ENCODE measurements around the gene CDR2. TPM values are rescaled to one million over a fixed set of nuclear protein-coding genes. Genes with fewer than 3 reads are reported as not detected.
"Not testable (repeated sequence)": the region's sequence is repeated elsewhere in the genome, so short reads cannot be mapped to it uniquely, and the experiment has no call there.

Gene CDR2
- total RNA-seq (24.0 TPM), polyA plus RNA-seq (27.3 TPM)
- long read RNA-seq, donor 1 = 0 reads
- long read RNA-seq, donor 2 = 0 reads
- long read RNA-seq, donor 3, transcript CDR2-201 (5 exons, 2,702 nt) = major isoform, 5 of 6 reads
- long read RNA-seq, donor 3, partial matches to known transcripts = 0 of 6 reads
- long read RNA-seq, donor 3, other reads (novel, unspliced or antisense) = 0 of 6 reads
- long read RNA-seq, donor 4, partial matches to known transcripts = 0 of 3 reads
- long read RNA-seq, donor 4, other reads (novel, unspliced or antisense) = 0 of 3 reads
- long read RNA-seq, donor 5, transcript CDR2-201 (5 exons, 2,702 nt) = major isoform, 8 of 9 reads
- long read RNA-seq, donor 5, partial matches to known transcripts = 0 of 9 reads
- long read RNA-seq, donor 5, other reads (novel, unspliced or antisense) = 0 of 9 reads
- long read RNA-seq, donor 6, transcript CDR2-201 (5 exons, 2,702 nt) = major isoform, 9 of 10 reads
- long read RNA-seq, donor 6, partial matches to known transcripts = 0 of 10 reads
- long read RNA-seq, donor 6, other reads (novel, unspliced or antisense) = 0 of 10 reads
- long read RNA-seq, donor 7, transcript CDR2-201 (5 exons, 2,702 nt) = major isoform, 11 of 14 reads
- long read RNA-seq, donor 7, partial matches to known transcripts = 0 of 14 reads
- long read RNA-seq, donor 7, other reads (novel, unspliced or antisense) = 0 of 14 reads
- long read RNA-seq, donor 8, transcript CDR2-201 (5 exons, 2,702 nt) = major isoform, 5 of 5 reads
- long read RNA-seq, donor 8, partial matches to known transcripts = 0 of 5 reads
- long read RNA-seq, donor 8, other reads (novel, unspliced or antisense) = 0 of 5 reads
- long read RNA-seq, donor 9, partial matches to known transcripts = 0 of 3 reads
- long read RNA-seq, donor 9, other reads (novel, unspliced or antisense) = 0 of 3 reads
- long read RNA-seq, donor 10, transcript CDR2-201 (5 exons, 2,702 nt) = major isoform, 5 of 5 reads
- long read RNA-seq, donor 10, partial matches to known transcripts = 0 of 5 reads
- long read RNA-seq, donor 10, other reads (novel, unspliced or antisense) = 0 of 5 reads

DNA sequence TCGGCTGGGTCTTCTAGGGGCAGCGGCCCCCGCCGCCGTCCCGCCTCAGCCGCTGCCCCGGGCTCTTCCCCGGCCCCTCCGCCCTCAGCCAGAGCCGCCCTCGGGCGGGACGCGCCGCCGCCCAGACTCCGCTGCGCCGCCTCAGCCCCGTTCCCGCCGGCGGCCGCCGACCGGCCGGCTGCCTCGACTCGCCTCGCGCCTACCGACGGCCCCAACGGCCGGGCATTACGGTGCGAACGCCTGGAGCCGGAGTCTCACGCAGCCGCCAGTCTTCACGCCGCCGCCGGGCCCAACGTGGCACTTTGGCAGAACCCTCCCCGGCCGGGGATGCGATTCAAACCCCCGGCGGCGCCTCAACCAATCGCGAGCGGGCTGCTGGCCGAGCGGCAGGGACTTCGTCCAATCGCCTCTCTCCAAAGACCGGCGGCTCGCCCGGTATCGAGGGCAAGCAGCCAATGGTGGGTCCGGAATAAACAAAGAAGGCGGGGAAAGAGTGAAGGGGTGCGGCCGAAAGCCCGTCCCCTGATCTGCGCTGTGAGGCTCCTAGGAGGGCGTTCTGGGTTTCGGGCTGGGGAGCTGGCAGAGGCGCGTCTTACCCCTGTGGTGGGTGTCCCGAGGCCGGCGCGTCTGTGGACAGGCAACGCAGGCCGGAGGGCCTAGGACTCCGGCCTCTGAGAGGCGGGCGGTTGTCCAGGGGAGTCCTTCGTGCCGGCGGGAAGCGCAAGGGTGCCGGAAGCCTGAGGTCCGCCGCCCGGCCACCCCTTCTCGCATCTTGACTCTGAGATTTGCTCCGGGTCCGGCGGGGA, at the start of gene CDR2:
Gene CDR2, minus strand, starts transcription at position 309 of the 806 bp plus-strand sequence. CDS start 310 bp downstream, outside the sequence.
- under 1% methylated on average over 96 of the region's 96 CpGs for WGBS
- Histone ChIP-seq H3K36me3 (ENCODE audit: control insufficient read depth in 2 of 2, insufficient read depth in 2 of 2, low read length in 1 of 2) (peaks cover 0 to 5% of the 10 kb centered on the region in 2 donors), H3K27ac (ENCODE audit: low read depth in 1 of 2, low read length in 1 of 2) (peak within 1 kb of the TSS; percentile 49 to 88), H3K27me3 (ENCODE audit: control insufficient read depth in 2 of 2, insufficient read depth in 1 of 2, low read length in 1 of 2) (no peaks in the 10 kb centered on the region), H3K9me3 (ENCODE audit: control insufficient read depth in 2 of 2, insufficient read depth in 1 of 2, low read length in 1 of 2) (no peaks in the 10 kb centered on the region), H3K4me3 (ENCODE audit: low read length in 2 of 2) (peak within 1 kb of the TSS; percentile 47 to 95), H3K4me1 (ENCODE audit: control insufficient read depth in 2 of 2, insufficient read depth in 2 of 2, low read length in 2 of 2) (peaks cover 14 to 24% of the 10 kb centered on the region in 2 donors)
- peak; percentile 90 to 99 (median 96) for DNase-seq (ENCODE audit: low read depth in 6 of 9, low spot score in 9 of 9)

DNA sequence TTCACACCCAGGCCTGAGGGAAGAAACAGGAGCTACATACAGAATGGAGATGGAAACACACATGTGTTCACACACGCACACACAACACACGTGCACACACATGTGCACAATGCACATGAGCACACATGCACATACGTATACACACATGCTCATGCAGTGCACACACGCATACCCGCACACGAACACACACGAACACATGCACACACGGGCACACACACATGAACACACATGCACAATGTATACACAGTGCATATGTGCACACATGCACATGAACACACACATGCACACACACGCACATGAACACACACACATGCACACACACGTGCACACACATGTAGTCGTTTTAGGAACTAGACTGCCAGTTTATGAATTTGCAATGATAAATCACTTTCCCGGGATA, 49.3 kb upstream of the CDR2 start:
- Histone ChIP-seq H3K27me3 (ENCODE audit: control insufficient read depth in 2 of 2, insufficient read depth in 1 of 2, low read length in 1 of 2) (no peaks in the 10 kb centered on the region), H3K27ac (ENCODE audit: low read depth in 1 of 2, low read length in 1 of 2) (no peak overlapping the region), H3K4me1 (ENCODE audit: control insufficient read depth in 2 of 2, insufficient read depth in 2 of 2, low read length in 2 of 2) (no peaks in the 10 kb centered on the region), H3K36me3 (ENCODE audit: control insufficient read depth in 2 of 2, insufficient read depth in 2 of 2, low read length in 1 of 2) (peaks cover 58 to 77% of the 10 kb centered on the region in 2 donors), H3K4me3 (ENCODE audit: low read length in 2 of 2) (no peak overlapping the region), H3K9me3 (ENCODE audit: control insufficient read depth in 2 of 2, insufficient read depth in 1 of 2, low read length in 1 of 2) (no peaks in the 10 kb centered on the region)
- WGBS = 99% methylated on average over 12 of the region's 12 CpGs
- no peak for DNase-seq (ENCODE audit: low read depth in 6 of 9, low spot score in 9 of 9)

DNA sequence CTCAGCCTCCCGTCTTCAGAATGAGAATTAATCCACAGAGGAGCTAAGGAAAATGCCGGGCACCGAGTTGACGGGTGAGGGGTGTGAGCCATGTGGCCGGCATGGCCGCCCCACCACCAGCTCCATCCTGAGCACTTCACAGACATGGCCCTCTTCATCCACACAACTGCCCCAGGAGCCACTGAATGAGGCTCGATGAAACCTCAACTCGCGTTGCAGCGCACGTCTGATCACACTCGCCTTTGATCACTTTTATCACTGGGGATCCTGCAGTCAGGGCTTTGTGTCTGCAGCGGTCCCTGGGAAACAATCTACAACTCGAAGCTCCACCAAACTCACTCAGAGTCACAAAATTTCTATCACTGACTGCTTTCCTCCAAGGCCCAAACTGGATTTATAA, 46.7 kb upstream of the CDR2 start:
- Histone ChIP-seq H3K4me3 (ENCODE audit: low read length in 2 of 2) (no peak overlapping the region), H3K27me3 (ENCODE audit: control insufficient read depth in 2 of 2, insufficient read depth in 1 of 2, low read length in 1 of 2) (no peaks in the 10 kb centered on the region), H3K9me3 (ENCODE audit: control insufficient read depth in 2 of 2, insufficient read depth in 1 of 2, low read length in 1 of 2) (no peaks in the 10 kb centered on the region), H3K27ac (ENCODE audit: low read depth in 1 of 2, low read length in 1 of 2) (no peak overlapping the region), H3K4me1 (ENCODE audit: control insufficient read depth in 2 of 2, insufficient read depth in 2 of 2, low read length in 2 of 2) (no peaks in the 10 kb centered on the region), H3K36me3 (ENCODE audit: control insufficient read depth in 2 of 2, insufficient read depth in 2 of 2, low read length in 1 of 2) (peaks cover 47 to 64% of the 10 kb centered on the region in 2 donors)
- 98% methylated on average over 14 of the region's 14 CpGs for WGBS
- DNase-seq (ENCODE audit: low read depth in 6 of 9, low spot score in 9 of 9) = no peak

DNA sequence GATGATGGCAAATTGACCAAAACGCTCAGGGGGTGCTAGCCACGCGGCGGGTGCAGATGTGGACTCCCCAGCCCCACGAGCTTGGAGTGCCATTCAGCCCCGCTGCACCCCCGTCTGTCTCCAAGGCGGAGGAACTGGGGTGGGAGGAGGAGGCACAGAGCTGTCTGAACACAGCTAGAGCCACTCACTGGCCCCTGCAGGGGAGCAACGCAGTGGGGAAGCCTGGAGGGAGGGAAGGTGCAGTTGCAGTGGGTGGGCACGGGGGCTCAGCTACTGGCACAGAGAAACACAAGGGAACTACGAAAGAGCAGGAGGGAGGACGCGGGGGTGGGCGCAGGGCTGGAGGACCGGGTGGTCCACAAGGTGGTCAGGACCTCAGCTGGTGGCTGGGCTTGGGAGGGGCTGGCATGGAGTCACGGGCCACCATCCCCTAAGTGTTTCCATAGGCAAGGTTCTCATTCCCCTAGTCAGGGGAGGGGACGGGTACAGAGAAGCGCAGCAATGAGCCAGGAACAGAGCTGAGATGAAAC, 46.3 kb upstream of the CDR2 start:
- no peak overlapping the region for H3K4me3 ChIP-seq (ENCODE audit: low read length in 2 of 2)
- no peaks in the 10 kb centered on the region for H3K4me1 ChIP-seq (ENCODE audit: control insufficient read depth in 2 of 2, insufficient read depth in 2 of 2, low read length in 2 of 2)
- no peaks in the 10 kb centered on the region for H3K27me3 ChIP-seq (ENCODE audit: control insufficient read depth in 2 of 2, insufficient read depth in 1 of 2, low read length in 1 of 2)
- no peaks in the 10 kb centered on the region for H3K9me3 ChIP-seq (ENCODE audit: control insufficient read depth in 2 of 2, insufficient read depth in 1 of 2, low read length in 1 of 2)
- peaks cover 44 to 59% of the 10 kb centered on the region in 2 donors for H3K36me3 ChIP-seq (ENCODE audit: control insufficient read depth in 2 of 2, insufficient read depth in 2 of 2, low read length in 1 of 2)
- no peak overlapping the region for H3K27ac ChIP-seq (ENCODE audit: low read depth in 1 of 2, low read length in 1 of 2)
- DNase-seq (ENCODE audit: low read depth in 6 of 9, low spot score in 9 of 9) = no peak
- WGBS = 98% methylated on average over 18 of the region's 18 CpGs

DNA sequence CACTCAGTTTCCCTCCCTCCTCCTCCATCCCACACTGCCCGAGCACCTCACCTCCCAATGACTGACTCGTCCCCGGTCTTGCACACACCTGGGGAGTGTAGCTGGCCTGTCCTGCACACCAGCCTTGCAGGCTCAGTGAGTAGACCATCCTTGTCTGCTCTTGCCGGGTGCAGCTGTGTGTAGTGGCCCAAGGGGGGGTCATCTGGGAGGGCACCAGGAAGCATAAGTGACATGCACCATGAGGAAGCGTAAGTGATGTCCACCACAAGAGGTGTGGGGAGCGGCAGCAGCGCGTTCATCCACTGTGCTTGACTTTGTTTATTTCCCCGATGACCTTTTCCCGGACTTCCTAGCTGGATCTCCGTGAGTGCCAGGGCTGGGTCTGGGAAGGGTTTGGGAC, 45.5 kb upstream of the CDR2 start:
- no peak for DNase-seq (ENCODE audit: low read depth in 6 of 9, low spot score in 9 of 9)
- no peaks in the 10 kb centered on the region for H3K27me3 ChIP-seq (ENCODE audit: control insufficient read depth in 2 of 2, insufficient read depth in 1 of 2, low read length in 1 of 2)
- peaks cover 36 to 51% of the 10 kb centered on the region in 2 donors for H3K36me3 ChIP-seq (ENCODE audit: control insufficient read depth in 2 of 2, insufficient read depth in 2 of 2, low read length in 1 of 2)
- no peak overlapping the region for H3K27ac ChIP-seq (ENCODE audit: low read depth in 1 of 2, low read length in 1 of 2)
- H3K9me3 ChIP-seq (ENCODE audit: control insufficient read depth in 2 of 2, insufficient read depth in 1 of 2, low read length in 1 of 2) = no peaks in the 10 kb centered on the region
- H3K4me3 ChIP-seq (ENCODE audit: low read length in 2 of 2) = no peak overlapping the region
- no peaks in the 10 kb centered on the region for H3K4me1 ChIP-seq (ENCODE audit: control insufficient read depth in 2 of 2, insufficient read depth in 2 of 2, low read length in 2 of 2)
- WGBS = 99% methylated on average over 11 of the region's 11 CpGs

DNA sequence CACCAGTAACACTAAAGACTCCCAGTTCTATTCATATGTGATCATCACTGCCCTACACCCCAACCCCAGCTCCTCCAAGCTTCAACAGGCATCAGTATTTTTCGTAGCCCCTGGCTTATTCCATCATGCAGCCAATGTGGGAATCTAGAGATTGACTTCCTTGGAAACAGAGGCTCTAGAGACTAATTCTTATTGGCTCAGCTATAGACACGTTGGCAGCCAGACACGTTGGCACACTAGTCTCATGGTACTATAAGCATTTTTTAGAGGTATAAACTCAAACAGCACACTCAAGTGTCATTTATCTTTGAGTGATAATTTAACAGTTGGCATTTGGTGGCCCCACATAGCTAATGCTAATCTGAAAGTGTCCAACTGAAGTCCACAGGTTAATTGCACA, 44.4 kb upstream of the CDR2 start:
- no peaks in the 10 kb centered on the region for H3K9me3 ChIP-seq (ENCODE audit: control insufficient read depth in 2 of 2, insufficient read depth in 1 of 2, low read length in 1 of 2)
- no peak overlapping the region for H3K27ac ChIP-seq (ENCODE audit: low read depth in 1 of 2, low read length in 1 of 2)
- no peak overlapping the region for H3K4me3 ChIP-seq (ENCODE audit: low read length in 2 of 2)
- H3K4me1 ChIP-seq (ENCODE audit: control insufficient read depth in 2 of 2, insufficient read depth in 2 of 2, low read length in 2 of 2) = no peaks in the 10 kb centered on the region
- no peaks in the 10 kb centered on the region for H3K27me3 ChIP-seq (ENCODE audit: control insufficient read depth in 2 of 2, insufficient read depth in 1 of 2, low read length in 1 of 2)
- 98% methylated on average over 3 of the region's 3 CpGs for WGBS
- no peak for DNase-seq (ENCODE audit: low read depth in 6 of 9, low spot score in 9 of 9)
- H3K36me3 ChIP-seq (ENCODE audit: control insufficient read depth in 2 of 2, insufficient read depth in 2 of 2, low read length in 1 of 2) = peaks cover 31 to 40% of the 10 kb centered on the region in 2 donors

DNA sequence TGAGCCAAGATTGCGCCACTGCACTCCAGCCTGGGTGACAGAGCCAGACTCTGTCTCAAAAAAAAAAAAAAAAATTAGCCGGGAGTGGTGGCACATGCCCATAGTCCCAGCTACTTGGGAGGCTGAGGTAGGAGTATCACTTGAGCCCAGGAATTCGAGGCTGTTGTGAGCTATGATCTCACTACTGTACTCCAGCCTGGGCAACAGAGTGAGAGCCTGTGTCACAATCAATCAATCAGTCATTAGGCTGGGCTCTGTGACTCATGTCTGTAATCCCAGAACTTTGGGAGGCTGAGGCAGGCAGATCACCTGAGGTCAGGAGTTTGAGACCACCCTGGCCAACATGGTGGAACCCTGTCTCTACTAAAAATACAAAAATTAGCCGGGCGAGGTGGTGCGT, 43.4 kb upstream of the CDR2 start:
- DNase-seq (ENCODE audit: low read depth in 6 of 9, low spot score in 9 of 9); H3K9me3 ChIP-seq (ENCODE audit: control insufficient read depth in 2 of 2, insufficient read depth in 1 of 2, low read length in 1 of 2); H3K4me1 ChIP-seq (ENCODE audit: control insufficient read depth in 2 of 2, insufficient read depth in 2 of 2, low read length in 2 of 2); H3K27ac ChIP-seq (ENCODE audit: low read depth in 1 of 2, low read length in 1 of 2); H3K27me3 ChIP-seq (ENCODE audit: control insufficient read depth in 2 of 2, insufficient read depth in 1 of 2, low read length in 1 of 2); H3K4me3 ChIP-seq (ENCODE audit: low read length in 2 of 2): not testable (repeated sequence)
- 97% methylated on average over 6 of the region's 6 CpGs for WGBS
- H3K36me3 ChIP-seq (ENCODE audit: control insufficient read depth in 2 of 2, insufficient read depth in 2 of 2, low read length in 1 of 2) = peaks cover 26 to 32% of the 10 kb centered on the region in 2 donors

DNA sequence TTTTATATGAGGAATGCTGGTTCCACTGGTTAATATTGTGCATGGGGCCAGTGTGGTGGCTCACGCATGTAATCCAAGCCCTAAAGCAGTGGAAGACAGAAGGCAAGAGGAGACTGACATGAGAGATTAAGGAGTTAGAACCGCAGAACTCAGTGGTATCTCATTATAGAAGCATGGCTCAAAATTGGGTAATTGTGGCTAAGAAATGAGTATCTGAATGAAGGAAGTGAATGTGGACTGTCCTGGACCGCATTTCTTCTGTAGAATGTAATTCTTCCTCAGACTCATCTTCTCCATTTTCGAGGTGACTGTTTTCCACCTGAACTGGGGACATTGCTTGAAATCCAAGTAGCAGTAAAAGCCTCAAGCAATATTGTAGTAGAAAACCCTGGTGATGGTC, 42.6 kb upstream of the CDR2 start:
- DNase-seq (ENCODE audit: low read depth in 6 of 9, low spot score in 9 of 9) = no peak
- Histone ChIP-seq H3K4me3 (ENCODE audit: low read length in 2 of 2) (no peak overlapping the region), H3K9me3 (ENCODE audit: control insufficient read depth in 2 of 2, insufficient read depth in 1 of 2, low read length in 1 of 2) (no peaks in the 10 kb centered on the region), H3K27me3 (ENCODE audit: control insufficient read depth in 2 of 2, insufficient read depth in 1 of 2, low read length in 1 of 2) (no peaks in the 10 kb centered on the region), H3K36me3 (ENCODE audit: control insufficient read depth in 2 of 2, insufficient read depth in 2 of 2, low read length in 1 of 2) (peaks cover 21 to 26% of the 10 kb centered on the region in 2 donors), H3K4me1 (ENCODE audit: control insufficient read depth in 2 of 2, insufficient read depth in 2 of 2, low read length in 2 of 2) (no peaks in the 10 kb centered on the region), H3K27ac (ENCODE audit: low read depth in 1 of 2, low read length in 1 of 2) (no peak overlapping the region)
- 97% methylated on average over 4 of the region's 4 CpGs for WGBS
